Memory B cell (primary cell): Measurements from ENCODE around the gene NPLOC4.

Experiments used
- ATAC-seq: fragments of 150-1000 bp; cut with Tn5 transposase; 2 replicates; pipeline ENCODE4 v1.10.0; 2021; ENCODE audit warnings: low read depth, mild to moderate bottlenecking, moderate library complexity
- DNase-seq, 2 donors: peaks; one replicate each; pipeline ENCODE4 v3.0.0; 2022; ENCODE audit warnings: low spot score in 2 of 2
- H3K27ac Mint-ChIP-seq: one replicate; pipeline ENCODE4 v1.8.0; 2022; ENCODE audit warnings: mild to moderate bottlenecking, moderate library complexity, mixed read lengths
- H3K27me3 Mint-ChIP-seq: one replicate; pipeline ENCODE4 v1.8.0; 2022; ENCODE audit warnings: mixed read lengths
- H3K36me3 Mint-ChIP-seq: one replicate; pipeline ENCODE4 v1.8.0; 2022; ENCODE audit warnings: mild to moderate bottlenecking, mixed read lengths
- H3K4me1 Mint-ChIP-seq: one replicate; pipeline ENCODE4 v1.8.0; 2022; ENCODE audit warnings: mixed read lengths
- H3K4me3 Mint-ChIP-seq: one replicate; pipeline ENCODE4 v1.8.0; 2022; ENCODE audit warnings: mild to moderate bottlenecking, moderate library complexity, mixed read lengths
- H3K9me3 Mint-ChIP-seq: one replicate; pipeline ENCODE4 v1.8.0; 2022; ENCODE audit warnings: mixed read lengths

NPLOC4 gene

GRCh38 chr17:81552244-81553017 is 84.5 kb downstream of the NPLOC4 start, which contains the start of gene FAAP100:
TSS of gene FAAP100 (minus strand) at chr17:81552353. CDS start at chr17:81552330, 23 bp downstream.
- no peaks in the 10 kb centered on the region for H3K27me3 Mint-ChIP-seq
- DNase-seq (peak; percentile 77 to 93), ATAC-seq (peak; percentile 67)
- H3K27ac Mint-ChIP-seq, result peak within 1 kb of the TSS; percentile 84
- H3K4me3 Mint-ChIP-seq, result peak within 1 kb of the TSS; percentile 93
- H3K36me3 Mint-ChIP-seq, result peaks cover 9% of the 10 kb centered on the region
- H3K9me3 Mint-ChIP-seq, result no peaks in the 10 kb centered on the region
- H3K4me1 Mint-ChIP-seq, result peaks cover 21% of the 10 kb centered on the region

- DNase-seq (no peak), ATAC-seq (peak; percentile 7)
- H3K4me3 Mint-ChIP-seq, result peak overlapping the region; percentile 93
- H3K4me1 Mint-ChIP-seq, result peaks cover 18% of the 10 kb centered on the region
- H3K27me3 Mint-ChIP-seq, result no peaks in the 10 kb centered on the region
- H3K36me3 Mint-ChIP-seq, result peaks cover 6% of the 10 kb centered on the region
- no peaks in the 10 kb centered on the region for H3K9me3 Mint-ChIP-seq
- no peak overlapping the region for H3K27ac Mint-ChIP-seq
Observed at GRCh38 chr17:81551458-81552243, 85.3 kb downstream of the NPLOC4 start.

GRCh38 chr17:81550830-81551457 is 86.0 kb downstream of the NPLOC4 start:
- Mint-ChIP-seq H3K27ac (no peak overlapping the region), H3K27me3 (no peaks in the 10 kb centered on the region), H3K4me3 (peak overlapping the region; percentile 85), H3K4me1 (peaks cover 18% of the 10 kb centered on the region), H3K36me3 (peaks cover 10% of the 10 kb centered on the region), H3K9me3 (no peaks in the 10 kb centered on the region)
- no peak for ATAC-seq
- no peak for DNase-seq

- no peaks in the 10 kb centered on the region for H3K27me3 Mint-ChIP-seq
- H3K36me3 Mint-ChIP-seq, result peaks cover 10% of the 10 kb centered on the region
- ATAC-seq (no peak), DNase-seq (no peak)
- no peaks in the 10 kb centered on the region for H3K9me3 Mint-ChIP-seq
- H3K4me1 Mint-ChIP-seq, result peaks cover 18% of the 10 kb centered on the region
- H3K4me3 Mint-ChIP-seq, result peak overlapping the region; percentile 85
- no peak overlapping the region for H3K27ac Mint-ChIP-seq
Observed at GRCh38 chr17:81550285-81550684, 86.6 kb downstream of the NPLOC4 start.

GRCh38 chr17:81549826-81550225 is 87.1 kb downstream of the NPLOC4 start:
- Mint-ChIP-seq H3K27ac (no peak overlapping the region), H3K36me3 (peaks cover 12% of the 10 kb centered on the region), H3K4me1 (peaks cover 18% of the 10 kb centered on the region), H3K4me3 (peak overlapping the region; percentile 85), H3K9me3 (no peaks in the 10 kb centered on the region), H3K27me3 (no peaks in the 10 kb centered on the region)
- no peak for ATAC-seq
- DNase-seq, result no peak

DNA sequence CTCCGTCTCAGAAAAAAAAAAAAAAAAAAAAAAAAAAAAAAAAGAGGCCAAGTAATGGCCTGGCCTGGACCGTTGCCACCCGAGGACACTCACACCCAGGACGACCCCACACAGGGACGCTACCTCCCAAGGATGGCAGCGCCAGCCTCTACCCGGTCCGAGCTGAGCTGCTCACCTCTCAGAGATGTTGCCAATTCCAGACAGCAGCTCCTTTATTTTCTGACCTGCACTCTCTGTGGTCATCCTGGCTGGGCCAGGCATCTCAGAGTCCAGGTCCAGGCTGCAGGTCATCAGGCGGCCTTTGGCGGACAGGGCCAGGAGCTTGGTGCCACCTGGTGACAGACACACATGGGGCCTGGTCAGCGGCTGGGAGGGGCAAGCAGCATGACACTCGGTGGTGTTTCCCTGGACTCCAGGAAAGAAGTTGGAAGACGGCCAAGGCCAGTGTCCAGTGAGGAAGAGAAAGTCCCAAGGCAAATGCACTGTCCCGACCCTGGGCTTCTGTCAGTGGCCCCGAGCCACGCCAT is 87.8 kb downstream of the NPLOC4 start:
- peaks cover 12% of the 10 kb centered on the region for H3K36me3 Mint-ChIP-seq
- no peak overlapping the region for H3K27ac Mint-ChIP-seq
- no peak for DNase-seq
- H3K27me3 Mint-ChIP-seq, result no peaks in the 10 kb centered on the region
- no peak overlapping the region for H3K4me3 Mint-ChIP-seq
- ATAC-seq, result no peak
- no peaks in the 10 kb centered on the region for H3K9me3 Mint-ChIP-seq
- H3K4me1 Mint-ChIP-seq, result peaks cover 15% of the 10 kb centered on the region

DNA sequence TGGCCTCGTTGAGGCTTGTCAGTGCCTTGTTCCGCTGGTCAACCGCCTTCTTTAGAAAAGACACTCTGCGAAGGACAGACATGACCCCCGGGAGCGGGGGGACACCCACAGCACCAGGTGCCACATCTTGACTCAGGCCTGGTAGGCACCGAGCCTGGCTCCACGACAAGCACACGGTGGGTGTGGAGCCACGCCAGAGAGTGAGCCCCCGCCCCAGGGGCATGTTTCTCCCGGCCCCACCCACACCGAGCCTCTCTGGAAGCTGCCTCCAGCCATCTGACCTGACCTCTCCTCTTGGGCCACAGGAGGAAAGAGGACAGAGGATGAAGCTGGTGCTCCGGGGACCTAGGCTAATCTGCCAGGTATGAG is 89.3 kb downstream of the NPLOC4 start:
- Mint-ChIP-seq H3K4me1 (peaks cover 7% of the 10 kb centered on the region), H3K4me3 (no peak overlapping the region), H3K27me3 (no peaks in the 10 kb centered on the region), H3K27ac (no peak overlapping the region), H3K36me3 (peaks cover 12% of the 10 kb centered on the region), H3K9me3 (no peaks in the 10 kb centered on the region)
- DNase-seq (no peak), ATAC-seq (no peak)

- DNase-seq (no peak), ATAC-seq (no peak)
- H3K27ac Mint-ChIP-seq, result no peak overlapping the region
- H3K36me3 Mint-ChIP-seq, result peaks cover 14% of the 10 kb centered on the region
- H3K4me3 Mint-ChIP-seq, result no peak overlapping the region
- no peaks in the 10 kb centered on the region for H3K27me3 Mint-ChIP-seq
- H3K4me1 Mint-ChIP-seq, result peaks cover 7% of the 10 kb centered on the region
- H3K9me3 Mint-ChIP-seq, result no peaks in the 10 kb centered on the region
Observed at GRCh38 chr17:81546906-81547613, 89.9 kb downstream of the NPLOC4 start.

DNA sequence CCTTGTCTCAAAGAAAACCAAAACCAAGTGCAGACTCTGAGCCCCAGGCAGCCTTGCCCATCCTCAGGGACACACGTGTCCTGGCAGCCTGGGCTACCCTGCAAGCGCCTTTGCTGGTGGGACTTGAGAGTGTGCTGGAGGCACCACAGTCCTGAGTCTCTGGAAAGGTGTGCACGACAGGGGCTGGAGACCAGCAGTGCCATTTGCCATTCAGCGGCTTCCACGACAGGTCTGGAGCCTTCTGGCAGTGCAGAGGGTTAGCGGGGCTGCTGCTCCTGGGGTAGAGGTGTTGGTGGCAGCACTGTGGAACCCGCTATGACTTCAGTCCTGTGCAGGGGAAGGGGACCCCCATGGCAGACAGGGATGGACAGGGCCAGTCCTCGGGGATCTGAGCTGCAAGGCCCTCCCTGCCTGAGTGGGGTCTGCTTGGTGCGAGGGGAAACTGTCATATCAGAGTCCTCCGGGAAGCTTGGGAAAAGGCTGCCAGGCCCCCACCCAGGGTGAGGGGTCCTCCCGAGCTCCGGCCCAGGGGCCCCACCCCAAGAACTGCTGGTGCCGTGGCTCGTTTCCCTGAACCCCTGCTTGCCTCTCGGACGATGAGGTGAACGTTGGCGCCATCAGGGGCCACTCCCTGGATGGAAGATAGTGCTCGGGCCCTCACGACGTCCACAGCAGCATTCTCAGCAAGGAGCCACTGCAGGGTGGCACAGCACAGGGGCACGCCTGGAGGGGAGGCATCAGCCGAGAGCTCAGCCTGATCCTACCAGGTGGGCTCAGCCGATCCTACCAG is 91.6 kb downstream of the NPLOC4 start:
- H3K4me3 Mint-ChIP-seq, result no peak overlapping the region
- H3K36me3 Mint-ChIP-seq, result peaks cover 19% of the 10 kb centered on the region
- no peak for ATAC-seq
- H3K9me3 Mint-ChIP-seq, result no peaks in the 10 kb centered on the region
- H3K27ac Mint-ChIP-seq, result no peak overlapping the region
- DNase-seq, result no peak
- peaks cover 3% of the 10 kb centered on the region for H3K4me1 Mint-ChIP-seq
- H3K27me3 Mint-ChIP-seq, result no peaks in the 10 kb centered on the region

- no peak for ATAC-seq
- no peak overlapping the region for H3K27ac Mint-ChIP-seq
- peaks cover 3% of the 10 kb centered on the region for H3K4me1 Mint-ChIP-seq
- peaks cover 16% of the 10 kb centered on the region for H3K36me3 Mint-ChIP-seq
- DNase-seq, result no peak
- no peaks in the 10 kb centered on the region for H3K9me3 Mint-ChIP-seq
- H3K4me3 Mint-ChIP-seq, result no peak overlapping the region
- H3K27me3 Mint-ChIP-seq, result no peaks in the 10 kb centered on the region
Observed at GRCh38 chr17:81544281-81544974, 92.5 kb downstream of the NPLOC4 start.

DNA sequence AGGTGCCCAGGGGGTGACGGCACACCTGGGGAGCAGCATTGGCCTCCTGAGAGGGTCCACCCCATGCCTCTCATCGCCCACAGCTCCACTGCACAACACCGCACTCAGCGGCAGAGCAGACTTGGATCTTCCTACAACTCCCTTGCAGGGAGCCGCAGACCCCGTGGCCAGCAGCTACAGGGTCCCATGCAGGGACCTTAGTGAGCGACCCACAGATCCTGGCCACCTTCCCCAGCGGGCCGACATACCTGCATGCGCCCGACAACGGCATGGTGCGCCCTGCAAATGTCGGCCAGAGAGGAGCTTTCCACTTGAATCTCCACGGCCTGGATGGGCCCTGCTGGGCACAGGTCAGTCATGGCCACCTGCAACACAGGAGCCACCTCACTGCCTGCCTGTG is 93.2 kb downstream of the NPLOC4 start:
- no peak for ATAC-seq
- Mint-ChIP-seq H3K4me1 (no peaks in the 10 kb centered on the region), H3K4me3 (no peak overlapping the region), H3K9me3 (no peaks in the 10 kb centered on the region), H3K36me3 (peaks cover 13% of the 10 kb centered on the region), H3K27ac (no peak overlapping the region), H3K27me3 (no peaks in the 10 kb centered on the region)
- DNase-seq, result no peak

GRCh38 chr17:81543339-81543675 is 93.6 kb downstream of the NPLOC4 start:
- ATAC-seq, result no peak
- Mint-ChIP-seq H3K4me1 (no peaks in the 10 kb centered on the region), H3K4me3 (no peak overlapping the region), H3K27me3 (no peaks in the 10 kb centered on the region), H3K36me3 (peaks cover 14% of the 10 kb centered on the region), H3K9me3 (no peaks in the 10 kb centered on the region), H3K27ac (no peak overlapping the region)
- no peak for DNase-seq
